GM18517 (cell line): ENCODE data around the gene RFTN2.
"Not testable (repeated sequence)": the region's sequence is repeated elsewhere in the genome, so short reads cannot be mapped to it uniquely, and the experiment has no call there.

ENCODE experiments used
- ATAC-seq: cut with Tn5 transposase; IDR thresholded peaks from one replicate; pipeline ENCODE4 v1.9.1; 2021; ENCODE audit warnings: mild to moderate bottlenecking, moderate library complexity; ENCODE audit not compliant: unreplicated experiment

Gene RFTN2

DNA sequence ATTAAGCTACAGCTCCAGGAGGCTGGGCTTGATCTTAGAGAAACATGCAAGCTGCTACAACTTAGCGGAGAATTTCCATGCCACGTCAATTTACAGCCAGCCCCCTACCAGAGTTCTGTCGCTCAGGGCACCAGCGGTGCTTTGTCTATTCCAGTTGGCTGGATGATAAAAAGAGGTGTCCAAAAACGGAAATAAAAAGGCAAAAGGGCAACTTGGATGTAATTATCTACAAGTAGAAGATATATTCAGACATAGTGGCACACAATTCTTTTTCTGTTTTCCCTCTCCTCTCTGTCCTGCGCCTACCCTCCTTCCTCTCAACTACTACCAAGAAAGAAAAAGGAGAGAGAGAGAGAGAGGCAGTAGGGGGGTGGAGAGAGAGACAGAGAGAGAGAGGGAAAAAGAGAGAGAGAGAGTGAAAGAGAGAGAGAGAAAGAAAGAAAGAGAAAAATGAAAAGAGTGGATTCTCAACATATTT is 363 bp upstream of the RFTN2 start:
- ATAC-seq = no peak

GRCh38 chr2:197674591-197674990 is 796 bp downstream of the RFTN2 start:
- ATAC-seq = no peak

- ATAC-seq = no peak
Measured at GRCh38 chr2:197674060-197674459, 1.3 kb downstream of the RFTN2 start.

DNA sequence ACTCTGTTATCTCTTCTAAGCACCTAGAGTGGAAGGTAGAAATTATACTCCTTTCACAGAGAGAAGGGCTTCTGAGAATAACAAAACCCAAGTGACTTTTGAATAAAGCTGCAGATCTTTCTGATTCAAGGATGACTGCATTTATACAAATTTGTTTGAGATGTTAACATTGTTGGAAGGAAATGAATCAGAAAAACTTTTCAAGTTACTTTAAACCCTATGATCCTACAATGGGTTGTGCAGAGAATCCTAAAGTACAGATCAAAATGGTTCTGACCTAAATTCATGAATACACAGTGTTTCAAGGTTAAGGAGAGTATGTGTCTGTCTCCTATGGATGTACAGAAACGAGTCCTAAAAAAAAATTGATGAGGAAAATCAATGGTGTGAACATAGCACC is 1.8 kb downstream of the RFTN2 start:
- ATAC-seq = no peak

DNA sequence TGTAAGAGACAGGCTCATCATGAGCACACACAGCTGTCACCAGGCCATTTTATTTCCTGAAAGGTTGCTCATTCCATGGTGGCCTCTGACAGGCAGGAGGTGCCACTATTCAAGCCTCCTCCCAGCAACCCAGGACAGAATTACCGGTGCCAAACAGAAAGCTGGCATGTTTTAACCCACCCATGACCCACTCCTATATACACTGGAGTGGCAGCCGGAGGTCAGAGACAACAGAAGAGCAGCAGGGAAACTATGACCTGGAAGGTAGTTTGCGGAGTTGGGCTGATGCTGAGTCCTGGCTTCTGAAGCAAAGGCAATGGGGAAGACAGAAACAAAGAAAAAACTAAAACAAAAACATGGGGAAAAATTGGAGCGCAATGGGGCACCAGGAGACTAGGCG is 2.3 kb downstream of the RFTN2 start:
- ATAC-seq = no peak

GRCh38 chr2:197672371-197672893 is 3.0 kb downstream of the RFTN2 start:
- ATAC-seq = no peak

DNA sequence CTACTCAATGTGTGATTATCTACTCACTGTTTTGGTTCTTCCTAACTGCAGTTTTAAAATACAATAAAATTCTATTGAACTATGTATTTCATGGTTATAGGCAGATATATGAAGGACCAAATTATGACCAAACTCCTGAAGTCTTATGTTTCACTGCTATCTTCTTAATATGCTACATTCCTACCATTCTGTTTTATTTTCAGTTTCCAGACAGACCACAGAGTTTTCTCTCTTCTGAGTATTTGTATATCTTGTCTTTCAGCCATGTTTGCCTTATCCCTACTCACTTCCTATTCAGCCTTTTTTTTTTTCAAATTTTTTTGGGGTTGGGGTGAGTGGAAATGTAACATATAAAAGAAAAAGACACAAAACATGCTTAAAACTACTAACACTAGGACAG is 6.3 kb downstream of the RFTN2 start:
- no peak for ATAC-seq

DNA sequence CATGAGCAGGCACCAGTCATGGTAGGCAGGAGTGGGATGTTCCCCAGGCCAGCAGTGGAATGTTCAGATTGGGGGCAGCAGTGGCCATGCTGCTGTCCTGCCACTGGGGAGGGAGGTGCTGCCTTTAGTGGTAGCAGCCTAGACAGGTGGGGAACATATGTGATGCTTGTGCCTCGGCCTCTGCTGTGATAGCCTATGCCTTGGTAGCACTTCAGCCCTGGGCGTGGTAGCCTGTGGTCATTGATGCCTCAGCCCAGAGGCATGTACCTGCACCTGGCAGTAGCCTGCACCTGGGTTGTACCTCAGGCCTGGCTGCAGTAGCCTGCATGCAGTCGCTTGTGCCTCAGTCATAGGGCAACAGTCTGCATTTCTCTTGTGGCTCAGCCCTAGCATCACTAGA is 7.1 kb downstream of the RFTN2 start:
- ATAC-seq = no peak

GRCh38 chr2:197666277-197666676 is 9.1 kb downstream of the RFTN2 start:
- no peak for ATAC-seq

DNA sequence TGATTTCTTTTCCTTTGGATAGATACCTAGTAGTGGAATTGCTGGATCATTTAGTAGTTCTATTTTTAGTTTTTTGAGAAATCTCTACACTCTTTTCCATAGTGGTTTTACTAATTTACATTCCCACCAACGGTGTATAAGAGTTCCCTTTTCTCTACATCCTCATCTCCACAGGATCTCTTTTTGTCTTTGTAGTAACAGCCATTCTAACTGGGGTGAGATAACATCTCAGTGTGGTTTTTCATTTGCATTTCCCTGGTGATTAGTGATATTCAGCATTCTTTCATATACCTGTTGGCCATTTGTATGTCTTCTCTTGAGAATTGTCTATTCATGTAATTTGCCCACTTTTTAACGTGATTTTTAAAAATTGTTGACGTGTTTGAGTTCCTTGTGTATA is 13.8 kb downstream of the RFTN2 start:
- ATAC-seq = no peak

DNA sequence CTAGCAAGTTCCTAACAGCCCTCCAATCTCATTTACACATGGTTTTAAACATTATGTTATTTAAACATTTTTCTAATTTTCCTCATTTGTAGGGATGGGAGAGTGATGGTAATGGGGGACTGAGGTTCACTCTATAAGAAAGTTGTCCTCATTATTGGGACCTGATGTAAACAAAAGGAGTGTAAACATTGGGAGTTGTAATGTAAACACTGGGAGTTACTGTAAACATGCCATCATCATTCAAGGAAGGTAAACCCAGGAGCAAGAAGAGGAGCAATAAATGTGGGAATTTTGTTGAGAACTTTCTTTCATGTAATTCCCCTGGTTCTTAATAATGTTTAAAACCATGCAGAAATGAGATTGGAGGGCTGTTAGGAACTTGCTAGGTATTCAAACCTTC is 17.8 kb downstream of the RFTN2 start:
- no peak for ATAC-seq

GRCh38 chr2:197647961-197648690 is 27.3 kb downstream of the RFTN2 start:
- no peak for ATAC-seq

DNA sequence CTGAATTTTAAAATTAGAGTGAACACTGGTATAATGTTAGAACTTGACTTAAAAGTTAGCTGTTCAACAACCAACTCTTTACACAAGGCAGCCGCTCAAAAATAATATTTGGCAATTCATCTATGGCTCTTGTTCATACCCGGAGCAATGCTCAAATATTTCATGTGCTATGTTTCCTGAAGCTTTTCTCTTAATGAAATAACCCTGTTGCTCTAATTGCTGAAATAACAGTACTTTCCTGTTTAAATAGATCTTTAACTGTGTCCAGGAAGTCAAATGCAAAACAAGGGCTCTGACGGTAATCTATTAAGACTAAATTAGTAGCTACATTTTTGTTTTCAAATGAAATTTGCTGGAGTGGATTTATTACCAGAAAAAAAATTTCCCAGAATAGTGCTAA is 33.7 kb downstream of the RFTN2 start:
- no peak for ATAC-seq

DNA sequence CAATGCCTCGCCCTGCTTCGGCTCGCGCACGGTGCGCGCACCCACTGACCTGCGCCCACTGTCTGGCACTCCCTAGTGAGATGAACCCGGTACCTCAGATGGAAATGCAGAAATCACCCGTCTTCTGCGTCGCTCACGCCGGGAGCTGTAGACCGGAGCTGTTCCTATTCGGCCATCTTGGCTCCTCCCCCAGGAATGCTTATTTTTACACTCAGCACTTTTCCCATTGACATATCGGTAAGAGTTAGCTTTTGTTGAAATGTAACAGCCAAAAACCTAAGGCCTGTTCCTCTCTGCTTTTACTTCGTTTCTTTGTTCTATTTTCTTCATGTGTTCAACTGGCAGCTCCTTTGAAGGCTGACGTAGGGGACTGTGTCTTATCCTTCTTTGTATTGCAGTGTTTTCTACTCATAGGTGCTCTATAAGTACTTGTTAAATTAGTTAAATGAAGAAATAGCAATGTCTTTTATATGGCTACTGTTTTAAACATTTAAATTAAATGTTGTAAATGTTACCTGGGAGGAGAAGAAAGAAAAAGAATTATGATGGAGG is 34.7 kb downstream of the RFTN2 start:
- not testable (repeated sequence) for ATAC-seq

DNA sequence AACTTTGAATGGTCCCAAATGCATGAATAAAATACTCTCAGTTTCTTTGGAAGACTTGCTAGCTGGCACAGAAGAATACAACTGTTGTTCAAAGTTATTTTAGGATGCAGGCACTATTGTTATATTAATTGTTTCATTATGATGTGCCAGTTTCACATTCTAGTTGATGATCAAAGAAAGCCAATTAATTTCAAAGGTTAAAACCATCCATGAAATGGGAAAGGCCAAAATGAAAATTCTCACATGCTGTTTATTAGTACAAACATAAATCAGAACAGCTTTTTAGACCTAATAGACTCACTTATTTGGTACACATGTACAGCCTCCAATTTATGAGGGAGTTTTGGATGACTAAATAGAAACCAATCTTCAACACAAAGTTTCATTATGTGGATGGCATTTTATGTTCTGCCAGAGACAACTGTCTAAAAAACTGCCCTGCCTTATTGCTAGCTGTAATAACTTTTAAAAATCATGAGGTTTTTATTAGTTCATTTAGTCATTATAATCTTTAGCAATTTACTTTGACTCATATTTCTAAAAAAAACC is 42.2 kb downstream of the RFTN2 start:
- no peak for ATAC-seq

GRCh38 chr2:197628043-197628500 is 47.3 kb downstream of the RFTN2 start:
- ATAC-seq = peak; percentile 39

- no peak for ATAC-seq
Measured at GRCh38 chr2:197626965-197627625, 48.3 kb downstream of the RFTN2 start.

- ATAC-seq = no peak
Measured at GRCh38 chr2:197620133-197620532, 55.3 kb downstream of the RFTN2 start.

DNA sequence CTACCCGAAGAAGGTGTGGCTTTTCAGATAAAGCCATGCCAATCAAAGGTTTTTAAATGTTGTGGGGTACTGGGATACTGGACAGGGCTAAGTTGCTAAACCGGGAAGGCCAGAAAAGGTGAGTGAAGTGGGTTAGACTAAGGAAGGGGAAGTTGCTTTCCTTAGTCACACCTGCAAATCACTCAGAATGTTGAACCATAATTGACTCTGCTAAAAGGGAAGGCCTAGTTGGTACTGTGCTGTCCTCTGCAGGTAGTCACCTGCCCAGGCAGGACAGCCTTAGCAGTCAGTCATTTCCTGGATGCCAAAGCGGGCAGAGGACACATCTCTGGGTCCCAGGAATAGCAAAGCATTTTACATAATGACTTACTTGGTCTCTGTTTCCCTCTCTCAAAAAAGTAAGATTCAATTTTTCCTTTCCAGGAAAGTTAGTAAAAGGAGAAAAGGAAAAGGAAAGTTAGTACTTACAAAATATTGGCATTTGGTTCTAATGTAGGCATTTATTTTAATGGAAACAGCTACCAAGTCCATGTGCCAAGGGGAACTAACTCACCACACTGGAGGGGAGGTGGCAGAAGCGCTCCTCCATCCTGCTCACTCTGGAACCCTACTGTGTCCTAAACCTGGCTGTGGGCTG is 60.3 kb downstream of the RFTN2 start:
- no peak for ATAC-seq

DNA sequence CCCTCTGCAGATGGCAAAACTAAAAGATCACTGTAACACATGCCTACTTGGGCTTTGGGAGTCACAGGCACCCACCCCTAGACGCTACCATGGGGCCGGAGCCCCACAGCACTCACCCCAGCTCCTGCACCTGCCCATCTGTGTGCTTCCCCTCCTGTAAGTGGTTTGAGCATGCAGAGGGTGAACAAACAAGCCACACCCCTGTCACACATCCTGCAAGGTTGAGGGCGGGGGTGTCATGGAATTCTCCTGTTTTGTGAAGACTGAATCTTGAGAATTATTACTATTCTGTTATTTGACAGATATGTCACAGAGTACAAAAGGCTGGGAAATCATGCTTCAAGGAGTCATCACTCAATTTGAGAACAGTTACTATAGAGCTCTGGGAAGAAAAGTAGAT is 60.9 kb downstream of the RFTN2 start:
- no peak for ATAC-seq

DNA sequence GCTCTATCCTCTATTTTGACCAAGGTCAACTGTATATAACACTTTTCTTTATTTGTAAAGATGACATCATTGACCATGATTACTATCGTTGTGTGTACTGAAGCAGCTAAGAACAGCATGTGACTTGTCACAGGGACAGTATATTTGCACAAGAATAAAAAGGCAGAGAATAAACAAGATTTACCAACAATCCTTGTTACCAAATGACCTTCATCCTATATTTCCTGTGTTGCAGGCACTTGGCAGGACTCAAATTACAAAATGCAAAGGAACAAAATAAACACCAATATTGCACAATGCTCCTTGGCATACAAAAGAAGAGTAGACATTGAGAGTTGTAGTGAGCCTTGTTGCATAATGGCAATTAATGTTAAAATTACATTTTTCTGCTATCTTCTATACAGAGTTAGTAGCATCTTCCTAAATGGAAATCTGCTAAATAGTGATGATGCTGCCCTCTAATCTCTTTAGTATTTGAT is 61.8 kb downstream of the RFTN2 start:
- ATAC-seq = no peak
